A549 (cell line): ENCODE results near the gene FAM151B.

Source experiments
- BHLHE40 ChIP-seq: IDR thresholded peaks from 2 replicates; pipeline ENCODE4 v1.6.1; 2012; ENCODE audit warnings: low read depth, low read length, inconsistent platforms
- ESRRA ChIP-seq: fragments of 150-350 bp; IDR thresholded peaks from 2 replicates; pipeline ENCODE4 v1.6.1; 2014; ENCODE audit warnings: mild to moderate bottlenecking, low read length, borderline replicate concordance
- HOXA7 ChIP-seq: fragments of 250-450 bp; sonication (Bioruptor Pico); IDR thresholded peaks from 2 replicates; pipeline ENCODE4 v1.5.0; 2020; ENCODE audit warnings: mild to moderate bottlenecking, moderate library complexity
- JUN ChIP-seq, 2 experiments: fragments of >200 bp; sonication (Bioruptor Twin); formaldehyde crosslinking; IDR thresholded peaks; 2 replicates in 1 of 2; 3 replicates in 1 of 2; pipeline ENCODE4 v1.6.1; 2016 to 2017
- MAFK ChIP-seq: fragments of 450-650 bp; IDR thresholded peaks from 2 replicates; pipeline ENCODE4 v1.6.1; 2014; ENCODE audit not compliant: partially characterized antibody
- POLR2A ChIP-seq: IDR thresholded peaks from 2 replicates; pipeline ENCODE4 v1.6.1; 2012; ENCODE audit warnings: mild to moderate bottlenecking, low read length
- SMC3 ChIP-seq: fragments of >200 bp; sonication (Bioruptor Twin); formaldehyde crosslinking; IDR thresholded peaks from 3 replicates; pipeline ENCODE4 v1.6.1; 2018; ENCODE audit warnings: inconsistent platforms
- ZC3H11A ChIP-seq: fragments of 450-650 bp; IDR thresholded peaks from 2 replicates; pipeline ENCODE4 v1.6.1; 2014; ENCODE audit warnings: antibody characterized with exemption, mild to moderate bottlenecking
- ZNF302 ChIP-seq: fragments of 250-450 bp; sonication (Bioruptor Pico); IDR thresholded peaks from 2 replicates; pipeline ENCODE4 v1.9.0; 2021; ENCODE audit warnings: inconsistent platforms, mild to moderate bottlenecking, moderate library complexity
- TF ChIP-seq, protein P1 (sequence below): fragments of >200 bp; sonication (Bioruptor Twin); formaldehyde crosslinking; IDR thresholded peaks from 3 replicates; pipeline ENCODE4 v1.5.1; 2016
- TF ChIP-seq, protein P2 (sequence below): fragments of 450-650 bp; IDR thresholded peaks from 2 replicates; pipeline ENCODE4 v1.6.1; 2014; ENCODE audit warnings: antibody characterized with exemption
- TF ChIP-seq, protein P3 (sequence below): fragments of 200-600 bp; sonication (generic); IDR thresholded peaks from 2 replicates; pipeline ENCODE4 v1.6.1; 2016; ENCODE audit warnings: antibody characterized with exemption, mild to moderate bottlenecking, moderate library complexity

- TF ChIP-seq, protein P1, sequence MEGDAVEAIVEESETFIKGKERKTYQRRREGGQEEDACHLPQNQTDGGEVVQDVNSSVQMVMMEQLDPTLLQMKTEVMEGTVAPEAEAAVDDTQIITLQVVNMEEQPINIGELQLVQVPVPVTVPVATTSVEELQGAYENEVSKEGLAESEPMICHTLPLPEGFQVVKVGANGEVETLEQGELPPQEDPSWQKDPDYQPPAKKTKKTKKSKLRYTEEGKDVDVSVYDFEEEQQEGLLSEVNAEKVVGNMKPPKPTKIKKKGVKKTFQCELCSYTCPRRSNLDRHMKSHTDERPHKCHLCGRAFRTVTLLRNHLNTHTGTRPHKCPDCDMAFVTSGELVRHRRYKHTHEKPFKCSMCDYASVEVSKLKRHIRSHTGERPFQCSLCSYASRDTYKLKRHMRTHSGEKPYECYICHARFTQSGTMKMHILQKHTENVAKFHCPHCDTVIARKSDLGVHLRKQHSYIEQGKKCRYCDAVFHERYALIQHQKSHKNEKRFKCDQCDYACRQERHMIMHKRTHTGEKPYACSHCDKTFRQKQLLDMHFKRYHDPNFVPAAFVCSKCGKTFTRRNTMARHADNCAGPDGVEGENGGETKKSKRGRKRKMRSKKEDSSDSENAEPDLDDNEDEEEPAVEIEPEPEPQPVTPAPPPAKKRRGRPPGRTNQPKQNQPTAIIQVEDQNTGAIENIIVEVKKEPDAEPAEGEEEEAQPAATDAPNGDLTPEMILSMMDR, result no peak
- TF ChIP-seq ZC3H11A (no peak), JUN (IDR thresholded peaks at IDR 0.05) (no peak), POLR2A (no peak), ZNF302 (CRISPR knock-in tag) (no peak), BHLHE40 (no peak), HOXA7 (CRISPR knock-in tag) (no peak), SMC3 (no peak), ESRRA (no peak), MAFK (no peak)
- TF ChIP-seq, protein P2, sequence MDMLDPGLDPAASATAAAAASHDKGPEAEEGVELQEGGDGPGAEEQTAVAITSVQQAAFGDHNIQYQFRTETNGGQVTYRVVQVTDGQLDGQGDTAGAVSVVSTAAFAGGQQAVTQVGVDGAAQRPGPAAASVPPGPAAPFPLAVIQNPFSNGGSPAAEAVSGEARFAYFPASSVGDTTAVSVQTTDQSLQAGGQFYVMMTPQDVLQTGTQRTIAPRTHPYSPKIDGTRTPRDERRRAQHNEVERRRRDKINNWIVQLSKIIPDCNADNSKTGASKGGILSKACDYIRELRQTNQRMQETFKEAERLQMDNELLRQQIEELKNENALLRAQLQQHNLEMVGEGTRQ, result no peak
- TF ChIP-seq, protein P3, sequence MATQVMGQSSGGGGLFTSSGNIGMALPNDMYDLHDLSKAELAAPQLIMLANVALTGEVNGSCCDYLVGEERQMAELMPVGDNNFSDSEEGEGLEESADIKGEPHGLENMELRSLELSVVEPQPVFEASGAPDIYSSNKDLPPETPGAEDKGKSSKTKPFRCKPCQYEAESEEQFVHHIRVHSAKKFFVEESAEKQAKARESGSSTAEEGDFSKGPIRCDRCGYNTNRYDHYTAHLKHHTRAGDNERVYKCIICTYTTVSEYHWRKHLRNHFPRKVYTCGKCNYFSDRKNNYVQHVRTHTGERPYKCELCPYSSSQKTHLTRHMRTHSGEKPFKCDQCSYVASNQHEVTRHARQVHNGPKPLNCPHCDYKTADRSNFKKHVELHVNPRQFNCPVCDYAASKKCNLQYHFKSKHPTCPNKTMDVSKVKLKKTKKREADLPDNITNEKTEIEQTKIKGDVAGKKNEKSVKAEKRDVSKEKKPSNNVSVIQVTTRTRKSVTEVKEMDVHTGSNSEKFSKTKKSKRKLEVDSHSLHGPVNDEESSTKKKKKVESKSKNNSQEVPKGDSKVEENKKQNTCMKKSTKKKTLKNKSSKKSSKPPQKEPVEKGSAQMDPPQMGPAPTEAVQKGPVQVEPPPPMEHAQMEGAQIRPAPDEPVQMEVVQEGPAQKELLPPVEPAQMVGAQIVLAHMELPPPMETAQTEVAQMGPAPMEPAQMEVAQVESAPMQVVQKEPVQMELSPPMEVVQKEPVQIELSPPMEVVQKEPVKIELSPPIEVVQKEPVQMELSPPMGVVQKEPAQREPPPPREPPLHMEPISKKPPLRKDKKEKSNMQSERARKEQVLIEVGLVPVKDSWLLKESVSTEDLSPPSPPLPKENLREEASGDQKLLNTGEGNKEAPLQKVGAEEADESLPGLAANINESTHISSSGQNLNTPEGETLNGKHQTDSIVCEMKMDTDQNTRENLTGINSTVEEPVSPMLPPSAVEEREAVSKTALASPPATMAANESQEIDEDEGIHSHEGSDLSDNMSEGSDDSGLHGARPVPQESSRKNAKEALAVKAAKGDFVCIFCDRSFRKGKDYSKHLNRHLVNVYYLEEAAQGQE, result no peak
Observed at GRCh38 chr5:80516826-80517225, 28.9 kb downstream of the FAM151B start.
